Measurements from ENCODE around the gene EPB41L2. TPM values are rescaled to one million over a fixed set of nuclear protein-coding genes. Genes with fewer than 3 reads are reported as not detected.

Gene EPB41L2
- total RNA-seq, 1 donor from 2014 or later, result 66.3 TPM

GRCh38 chr6:131003488-131004386 is 59.3 kb downstream of the EPB41L2 start:
- Mint-ChIP-seq H3K4me3 (no peak overlapping the region), H3K27me3 (ENCODE audit: low read depth) (no peaks in the 10 kb centered on the region), H3K4me1 (peaks cover 58% of the 10 kb centered on the region), H3K36me3 (peaks cover 16% of the 10 kb centered on the region), H3K27ac (peak overlapping the region; percentile 83), H3K9me3 (peaks cover 17% of the 10 kb centered on the region)
- no peak for DNase-seq (ENCODE audit: low spot score in 2 of 2, unreplicated experiment in 2 of 2)
- TF ChIP-seq, protein P1, sequence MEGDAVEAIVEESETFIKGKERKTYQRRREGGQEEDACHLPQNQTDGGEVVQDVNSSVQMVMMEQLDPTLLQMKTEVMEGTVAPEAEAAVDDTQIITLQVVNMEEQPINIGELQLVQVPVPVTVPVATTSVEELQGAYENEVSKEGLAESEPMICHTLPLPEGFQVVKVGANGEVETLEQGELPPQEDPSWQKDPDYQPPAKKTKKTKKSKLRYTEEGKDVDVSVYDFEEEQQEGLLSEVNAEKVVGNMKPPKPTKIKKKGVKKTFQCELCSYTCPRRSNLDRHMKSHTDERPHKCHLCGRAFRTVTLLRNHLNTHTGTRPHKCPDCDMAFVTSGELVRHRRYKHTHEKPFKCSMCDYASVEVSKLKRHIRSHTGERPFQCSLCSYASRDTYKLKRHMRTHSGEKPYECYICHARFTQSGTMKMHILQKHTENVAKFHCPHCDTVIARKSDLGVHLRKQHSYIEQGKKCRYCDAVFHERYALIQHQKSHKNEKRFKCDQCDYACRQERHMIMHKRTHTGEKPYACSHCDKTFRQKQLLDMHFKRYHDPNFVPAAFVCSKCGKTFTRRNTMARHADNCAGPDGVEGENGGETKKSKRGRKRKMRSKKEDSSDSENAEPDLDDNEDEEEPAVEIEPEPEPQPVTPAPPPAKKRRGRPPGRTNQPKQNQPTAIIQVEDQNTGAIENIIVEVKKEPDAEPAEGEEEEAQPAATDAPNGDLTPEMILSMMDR (IDR thresholded peaks at IDR 0.05; ENCODE audit: unreplicated experiment), result no peak

GRCh38 chr6:131002661-131002980 is 60.4 kb downstream of the EPB41L2 start:
- H3K27ac Mint-ChIP-seq, result peak overlapping the region; percentile 80
- no peak for DNase-seq (ENCODE audit: low spot score in 2 of 2, unreplicated experiment in 2 of 2)
- peaks cover 12% of the 10 kb centered on the region for H3K9me3 Mint-ChIP-seq
- peaks cover 58% of the 10 kb centered on the region for H3K4me1 Mint-ChIP-seq
- peaks cover 12% of the 10 kb centered on the region for H3K36me3 Mint-ChIP-seq
- H3K27me3 Mint-ChIP-seq (ENCODE audit: low read depth), result no peaks in the 10 kb centered on the region
- TF ChIP-seq, protein P1 (IDR thresholded peaks at IDR 0.05; ENCODE audit: unreplicated experiment), result no peak
- H3K4me3 Mint-ChIP-seq, result no peak overlapping the region

DNA sequence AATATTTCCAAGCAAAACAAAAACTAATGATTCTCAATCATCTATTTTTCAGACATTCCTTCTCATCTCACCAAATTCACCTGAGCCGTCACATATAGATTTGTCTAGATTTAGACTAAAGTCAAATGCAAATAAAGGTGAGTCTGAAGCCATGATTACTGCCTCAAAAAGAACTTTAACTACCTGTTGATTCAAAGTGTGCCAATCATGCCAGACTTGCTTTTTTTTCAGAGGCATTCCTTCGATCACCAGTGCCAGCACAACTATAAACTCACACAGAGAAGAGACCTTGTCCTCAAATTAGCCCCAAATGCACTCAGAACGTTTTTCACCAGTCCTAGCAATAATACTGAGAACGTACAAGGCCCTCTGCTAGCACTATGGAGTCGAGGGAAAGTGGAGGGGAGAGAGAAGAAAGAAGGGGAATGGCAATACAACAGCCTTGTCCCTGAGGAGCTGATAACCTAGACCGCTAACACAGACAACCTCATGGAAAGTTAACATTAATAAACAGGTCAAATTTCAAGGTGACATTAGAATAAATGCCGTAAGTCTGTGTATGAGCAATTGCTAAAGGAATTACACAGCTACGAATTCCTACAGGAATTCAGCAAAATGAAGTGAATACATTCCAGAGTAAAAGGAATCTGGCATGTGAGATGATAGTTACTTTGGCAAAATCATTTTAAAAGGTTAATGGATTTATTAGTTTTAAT is 60.9 kb downstream of the EPB41L2 start:
- peak overlapping the region; percentile 80 for H3K27ac Mint-ChIP-seq
- TF ChIP-seq, protein P1 (IDR thresholded peaks at IDR 0.05; ENCODE audit: unreplicated experiment), result no peak
- H3K36me3 Mint-ChIP-seq, result peaks cover 6% of the 10 kb centered on the region
- peaks cover 64% of the 10 kb centered on the region for H3K4me1 Mint-ChIP-seq
- H3K27me3 Mint-ChIP-seq (ENCODE audit: low read depth), result no peaks in the 10 kb centered on the region
- DNase-seq (ENCODE audit: low spot score in 2 of 2, unreplicated experiment in 2 of 2), result no peak
- peaks cover 6% of the 10 kb centered on the region for H3K9me3 Mint-ChIP-seq
- no peak overlapping the region for H3K4me3 Mint-ChIP-seq

- DNase-seq (ENCODE audit: low spot score in 2 of 2, unreplicated experiment in 2 of 2), result no peak
- H3K4me3 Mint-ChIP-seq, result no peak overlapping the region
- TF ChIP-seq, protein P1 (IDR thresholded peaks at IDR 0.05; ENCODE audit: unreplicated experiment), result no peak
- H3K36me3 Mint-ChIP-seq, result no peaks in the 10 kb centered on the region
- no peaks in the 10 kb centered on the region for H3K9me3 Mint-ChIP-seq
- no peaks in the 10 kb centered on the region for H3K27me3 Mint-ChIP-seq (ENCODE audit: low read depth)
- H3K27ac Mint-ChIP-seq, result peak overlapping the region; percentile 80
- H3K4me1 Mint-ChIP-seq, result peaks cover 72% of the 10 kb centered on the region
These were observed 61.8 kb downstream of the EPB41L2 start for GRCh38 chr6:131001111-131001736.

DNA sequence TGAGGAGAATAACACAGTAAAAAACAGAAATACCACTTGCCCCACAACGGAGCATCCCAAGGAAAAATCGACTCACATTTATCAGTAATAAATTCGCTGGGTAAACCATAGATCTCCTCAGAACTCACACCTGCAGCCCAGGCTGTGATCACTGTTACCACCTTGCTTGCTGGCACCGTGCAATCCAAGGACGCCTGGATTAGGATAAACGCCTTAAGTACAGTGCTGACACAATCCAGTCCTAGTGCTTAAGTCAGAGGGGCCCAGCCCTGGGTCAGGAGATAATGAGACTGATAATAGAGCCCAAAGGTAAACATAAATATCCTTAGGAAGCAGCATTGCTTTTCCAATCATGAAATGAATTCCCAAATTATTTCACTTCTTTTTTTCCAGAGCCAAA is 62.5 kb downstream of the EPB41L2 start:
- H3K36me3 Mint-ChIP-seq, result peaks cover 2% of the 10 kb centered on the region
- TF ChIP-seq, protein P1 (IDR thresholded peaks at IDR 0.05; ENCODE audit: unreplicated experiment), result no peak
- H3K27ac Mint-ChIP-seq, result peak overlapping the region; percentile 19
- peaks cover 77% of the 10 kb centered on the region for H3K4me1 Mint-ChIP-seq
- H3K4me3 Mint-ChIP-seq, result no peak overlapping the region
- no peak for DNase-seq (ENCODE audit: low spot score in 2 of 2, unreplicated experiment in 2 of 2)
- H3K9me3 Mint-ChIP-seq, result peaks cover 3% of the 10 kb centered on the region
- H3K27me3 Mint-ChIP-seq (ENCODE audit: low read depth), result no peaks in the 10 kb centered on the region

Data from mesothelial cell of epicardium (in vitro differentiated cells).